GM19467 (cell line): ENCODE data around the gene MECR.
"Not testable (repeated sequence)": the region's sequence is repeated elsewhere in the genome, so short reads cannot be mapped to it uniquely, and the experiment has no call there.

Experiments used
- ATAC-seq: cut with Tn5 transposase; IDR thresholded peaks from one replicate; pipeline ENCODE4 v1.9.1; 2021; ENCODE audit warnings: mild to moderate bottlenecking, moderate library complexity; ENCODE audit not compliant: unreplicated experiment

The MECR gene

GRCh38 chr1:29171521-29171920 lies 59.2 kb downstream of the MECR start:
- no peak for ATAC-seq

- no peak for ATAC-seq
Observed at GRCh38 chr1:29171089-29171488, 59.6 kb downstream of the MECR start.

- no peak for ATAC-seq
Observed at GRCh38 chr1:29169976-29170375, 60.8 kb downstream of the MECR start.

GRCh38 chr1:29167904-29168303 lies 62.8 kb downstream of the MECR start:
- no peak for ATAC-seq

GRCh38 chr1:29166291-29166878 lies 64.3 kb downstream of the MECR start:
- no peak for ATAC-seq

- no peak for ATAC-seq
Observed at GRCh38 chr1:29164588-29164987, 66.1 kb downstream of the MECR start.

GRCh38 chr1:29162476-29163138 lies 68.1 kb downstream of the MECR start:
- no peak for ATAC-seq

GRCh38 chr1:29162025-29162424 lies 68.7 kb downstream of the MECR start:
- no peak for ATAC-seq

- ATAC-seq: no peak
Observed at GRCh38 chr1:29159773-29160172, 71.0 kb downstream of the MECR start.

GRCh38 chr1:29157269-29157601 lies 73.5 kb downstream of the MECR start:
- ATAC-seq: no peak

- no peak for ATAC-seq
Observed at GRCh38 chr1:29156543-29157268, 74.0 kb downstream of the MECR start.

- ATAC-seq: no peak
Observed at GRCh38 chr1:29152046-29152805, 78.5 kb downstream of the MECR start.

- not testable (repeated sequence) for ATAC-seq
Observed at GRCh38 chr1:29150346-29150745, 80.4 kb downstream of the MECR start.

- ATAC-seq: no peak
Observed at GRCh38 chr1:29148656-29149491, 81.9 kb downstream of the MECR start.

GRCh38 chr1:29145739-29146437 lies 84.8 kb downstream of the MECR start:
- no peak for ATAC-seq

GRCh38 chr1:29144178-29144577 lies 86.6 kb downstream of the MECR start:
- ATAC-seq: no peak

GRCh38 chr1:29142714-29143113 lies 88.0 kb downstream of the MECR start:
- no peak for ATAC-seq
